Measurements from ENCODE around the gene ZNF70. TPM values are rescaled to one million over a fixed set of nuclear protein-coding genes. Genes with fewer than 3 reads are reported as not detected.

The ZNF70 gene
- total and polyA plus RNA-seq, 2 of the 4 experiments (the other 2 are of a cell fraction): 2.3 to 4.3 TPM

GRCh38 chr22:23715806-23716375 lies 35.0 kb downstream of the ZNF70 start:
- no peak overlapping the region for H2BK15ac ChIP-seq (ENCODE audit: low read depth, low read length)
- peaks cover 17% of the 10 kb centered on the region for H3K36me3 ChIP-seq (ENCODE audit: control insufficient read depth, insufficient read depth, low read length)
- H3K18ac ChIP-seq (ENCODE audit: low read depth, low read length): no peak overlapping the region
- no peak overlapping the region; the same call in 1 of the 2 replicates for H3K4me3 ChIP-seq (ENCODE audit: insufficient read depth, low read depth, low read length)
- H3K79me1 ChIP-seq (ENCODE audit: low read depth in 1 of 2, low read length in 2 of 2): peaks cover 10 to 30% of the 10 kb centered on the region in 2 experiments
- in situ Hi-C loops (cut with MboI; ENCODE audit: low sequenced_read_pairs): no loop called here
- dilution Hi-C loops (cut with HindIII; ENCODE audit: low sequenced_read_pairs, unreplicated experiment): no loop called here
- H2BK120ac ChIP-seq (ENCODE audit: low read depth, low read length): no peak overlapping the region
- H3K4me2 ChIP-seq (ENCODE audit: low read depth, low read length): peak overlapping the region; percentile 10; the same call in 1 of the 2 replicates
- ChIA-PET POLR2A (ENCODE audit: unreplicated experiment) (no interaction called here), CTCF (no interaction called here)
- H3K27me3 ChIP-seq (ENCODE audit: control insufficient read depth, insufficient read depth, low read length): no peaks in the 10 kb centered on the region
- WGBS, 2 experiments (ENCODE audit: extremely low coverage in 2 of 2, insufficient read length in 1 of 2): 100% methylated on average over 1 of the region's 18 CpGs; no CpG with 5 or more reads in 1 of the 2 experiments
- H3K56ac ChIP-seq (ENCODE audit: extremely low read depth, insufficient read depth, low read length): no peak overlapping the region
- no peak overlapping the region for H2BK20ac ChIP-seq (ENCODE audit: low read depth, low read length)
- H2AK5ac ChIP-seq (ENCODE audit: low read depth, low read length): 0 out of 2 replicates have a peak overlapping the region, but pooled peaks have one; percentile 33
- no peak overlapping the region for H2BK5ac ChIP-seq (ENCODE audit: low read depth, low read length, poor library complexity, severe bottlenecking)
- no peak overlapping the region for H2AFZ ChIP-seq (replicated peaks; ENCODE audit: low read length, poor library complexity)
- TF ChIP-seq, protein P1, sequence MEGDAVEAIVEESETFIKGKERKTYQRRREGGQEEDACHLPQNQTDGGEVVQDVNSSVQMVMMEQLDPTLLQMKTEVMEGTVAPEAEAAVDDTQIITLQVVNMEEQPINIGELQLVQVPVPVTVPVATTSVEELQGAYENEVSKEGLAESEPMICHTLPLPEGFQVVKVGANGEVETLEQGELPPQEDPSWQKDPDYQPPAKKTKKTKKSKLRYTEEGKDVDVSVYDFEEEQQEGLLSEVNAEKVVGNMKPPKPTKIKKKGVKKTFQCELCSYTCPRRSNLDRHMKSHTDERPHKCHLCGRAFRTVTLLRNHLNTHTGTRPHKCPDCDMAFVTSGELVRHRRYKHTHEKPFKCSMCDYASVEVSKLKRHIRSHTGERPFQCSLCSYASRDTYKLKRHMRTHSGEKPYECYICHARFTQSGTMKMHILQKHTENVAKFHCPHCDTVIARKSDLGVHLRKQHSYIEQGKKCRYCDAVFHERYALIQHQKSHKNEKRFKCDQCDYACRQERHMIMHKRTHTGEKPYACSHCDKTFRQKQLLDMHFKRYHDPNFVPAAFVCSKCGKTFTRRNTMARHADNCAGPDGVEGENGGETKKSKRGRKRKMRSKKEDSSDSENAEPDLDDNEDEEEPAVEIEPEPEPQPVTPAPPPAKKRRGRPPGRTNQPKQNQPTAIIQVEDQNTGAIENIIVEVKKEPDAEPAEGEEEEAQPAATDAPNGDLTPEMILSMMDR (conservative IDR thresholded peaks at IDR 0.05; ENCODE audit: low read depth, low read length): no peak
- no peak for TF ChIP-seq POLR2A (IDR thresholded peaks at IDR 0.05; ENCODE audit: low read depth, low read length)
- no peak for TF ChIP-seq MAZ (IDR thresholded peaks at IDR 0.05; ENCODE audit: borderline replicate concordance, low read depth, low read length)
- TF ChIP-seq MXI1 (IDR thresholded peaks at IDR 0.05; ENCODE audit: borderline replicate concordance, low read depth, low read length): no peak
- no peak for TF ChIP-seq BHLHE40 (IDR thresholded peaks at IDR 0.05; ENCODE audit: low read depth, low read length)
- TF ChIP-seq SMC3 (IDR thresholded peaks at IDR 0.05; ENCODE audit: low read depth, low read length): no peak
- TF ChIP-seq ELK1 (IDR thresholded peaks at IDR 0.05; ENCODE audit: borderline replicate concordance, low read depth, low read length): no peak
- no peak for TF ChIP-seq CHD1 (IDR thresholded peaks at IDR 0.05; ENCODE audit: low read depth, low read length)
- TF ChIP-seq RAD21 (IDR thresholded peaks at IDR 0.05; ENCODE audit: low read length): no peak
- no peak for TF ChIP-seq FOS (IDR thresholded peaks at IDR 0.05; ENCODE audit: low read depth, low read length)
- TF ChIP-seq RCOR1 (IDR thresholded peaks at IDR 0.05; ENCODE audit: insufficient replicate concordance, low read length): no peak
- H4K91ac ChIP-seq (ENCODE audit: insufficient read depth, low read depth, low read length): no peak overlapping the region
- DNase-seq (no peak), ATAC-seq (ENCODE audit: low read depth) (no peak)
- no peaks in the 10 kb centered on the region for H3K9me3 ChIP-seq (ENCODE audit: control insufficient read depth, insufficient read depth, low read length)
- H3K4me1 ChIP-seq (ENCODE audit: control insufficient read depth, insufficient read depth, low read length): 0 out of 2 replicates have a peak, but pooled peaks cover 5% of the 10 kb centered on the region
- H4K20me1 ChIP-seq (ENCODE audit: insufficient read depth, low read length): no peaks in the 10 kb centered on the region
- no peak overlapping the region for H3K14ac ChIP-seq (replicated peaks; ENCODE audit: low read depth, low read length)
- no peak overlapping the region for H4K5ac ChIP-seq (ENCODE audit: low read depth, low read length)
- H3K27ac ChIP-seq (ENCODE audit: insufficient read depth, low read length): no peak overlapping the region
- H4K8ac ChIP-seq (ENCODE audit: low read depth in 2 of 2, low read length in 2 of 2): no peak overlapping the region; a peak in 1 of 4 replicates
- no peak overlapping the region for H3K4ac ChIP-seq (ENCODE audit: low read depth, low read length)
- H2AK9ac ChIP-seq (replicated peaks; ENCODE audit: low read depth, low read length, poor library complexity): no peak overlapping the region
- H3K23ac ChIP-seq (ENCODE audit: low read depth, low read length): no peak overlapping the region
- intact Hi-C loops (cut with micrococcal nuclease): no loop called here
- no peak overlapping the region for H3K9ac ChIP-seq (ENCODE audit: low read depth, low read length)
- peaks cover 14% of the 10 kb centered on the region for H3K9me1 ChIP-seq (ENCODE audit: insufficient read depth, low read length)
- BruUV-seq (replicated peaks): no TSS peak

Data from IMR-90 (cell line).